GM12878 (cell line): ENCODE results near the gene MRPL36. TPM values are rescaled to one million over a fixed set of nuclear protein-coding genes. Genes with fewer than 3 reads are reported as not detected.

ENCODE experiments used
- ATAC-seq: fragments of 200-7000 bp; cut with Tn5 transposase; 3 replicates; pipeline ENCODE4 v1.9.1; 2020; ENCODE audit warnings: mild to moderate bottlenecking, moderate library complexity
- BruUV-seq: library from RNA; stranded (reverse); fragments of 400-500 nt; replicated peaks from 2 replicates; lab custom pipeline; 2021; lab: Mats Ljungman, UMichigan
- CTCF ChIA-PET: fragments of 300-600 bp; sonication (Branson Sonifier 250); formaldehyde crosslinking; extraction: SDS; loops from one replicate; lab custom pipeline; 2021; ENCODE audit warnings: inconsistent platforms; lab: Yijun Ruan, JAX
- POLR2A ChIA-PET: fragments of 350-600 bp; formaldehyde crosslinking; extraction: SDS; loops from one replicate; lab custom pipeline; 2021; ENCODE audit warnings: inconsistent platforms; lab: Charles Lee
- RAD21 ChIA-PET: fragments of 300-600 bp; sonication (Branson Sonifier 250); formaldehyde crosslinking; loops from one replicate; lab custom pipeline; 2023; ENCODE audit warnings: antibody characterized with exemption; ENCODE audit not compliant: unreplicated experiment; lab: Charles Lee
- SMC1A ChIA-PET: fragments of 300-600 bp; sonication (Branson Sonifier 250); formaldehyde crosslinking; loops from one replicate; lab custom pipeline; 2023; ENCODE audit not compliant: unreplicated experiment, uncharacterized antibody; lab: Charles Lee
- DNase-seq: peaks from one replicate; pipeline ENCODE4 v3.0.0-alpha.2; 2011; ENCODE audit warnings: low read depth, low spot score
- FAIRE-seq: peaks from 3 replicates; lab custom pipeline; 2011; peaks lifted over from hg19 to GRCh38; lab: Jason Lieb, UNC
- H2AFZ ChIP-seq: 2 replicates; pipeline ENCODE4 v1.6.0; 2011; ENCODE audit warnings: low read depth, low read length, control low read depth; ENCODE audit not compliant: control insufficient read depth
- H3K27ac ChIP-seq: 2 replicates; pipeline ENCODE4 v1.5.1; 2011; ENCODE audit warnings: control low read depth; ENCODE audit not compliant: control insufficient read depth, insufficient read depth
- H3K27me3 ChIP-seq, 2 experiments: replicated peaks in 1 of 2; 2 replicates each; pipeline versions ENCODE4 v1.6.0 to v1.6.1; 2011; ENCODE audit warnings: low read length in 1 of 2; ENCODE audit not compliant: control insufficient read depth in 2 of 2, insufficient read depth in 2 of 2
- H3K36me3 ChIP-seq, 2 experiments: 2 replicates each; pipeline ENCODE4 v1.5.1; 2011; ENCODE audit warnings: low read length in 1 of 2; ENCODE audit not compliant: control insufficient read depth in 2 of 2, insufficient read depth in 2 of 2
- H3K4me1 ChIP-seq: 2 replicates; pipeline ENCODE4 v1.6.1; 2011; ENCODE audit warnings: mild to moderate bottlenecking, low read length, moderate library complexity, mixed read lengths; ENCODE audit not compliant: control insufficient read depth, insufficient read depth
- H3K4me2 ChIP-seq: 2 replicates; pipeline ENCODE4 v1.6.0; 2011; ENCODE audit warnings: control low read depth; ENCODE audit not compliant: control insufficient read depth, insufficient read depth
- H3K4me3 ChIP-seq: fragments of 200-600 bp; sonication (generic); 2 replicates; pipeline ENCODE4 v1.5.1; 2016
- H3K79me2 ChIP-seq: 2 replicates; pipeline ENCODE4 v1.6.0; 2011; ENCODE audit warnings: low read length; ENCODE audit not compliant: control insufficient read depth, insufficient read depth
- H3K9ac ChIP-seq: 2 replicates; pipeline ENCODE4 v1.8.0; 2011; ENCODE audit warnings: low read length, control low read depth, mixed read lengths; ENCODE audit not compliant: control insufficient read depth, insufficient read depth
- H3K9me3 ChIP-seq: replicated peaks from 3 replicates; pipeline ENCODE4 v1.5.1; 2011; ENCODE audit warnings: mild to moderate bottlenecking, low read length; ENCODE audit not compliant: control insufficient read depth, insufficient read depth
- H4K20me1 ChIP-seq: 2 replicates; pipeline ENCODE4 v1.6.0; 2011; ENCODE audit not compliant: control insufficient read depth, insufficient read depth
- BRCA1 ChIP-seq: IDR thresholded peaks from 2 replicates; pipeline ENCODE4 v1.6.1; 2011; ENCODE audit warnings: low read depth, low read length, improper control_type of control experiment
- CBX3 ChIP-seq: fragments of 200-600 bp; sonication (generic); IDR thresholded peaks from 2 replicates; pipeline ENCODE4 v1.6.1; 2016; ENCODE audit warnings: low read depth, borderline replicate concordance
- EED ChIP-seq: sonication (generic); IDR thresholded peaks from 2 replicates; pipeline ENCODE4 v1.6.1; 2016; ENCODE audit warnings: antibody characterized with exemption, low read depth
- KDM1A ChIP-seq: fragments of 200-600 bp; sonication (generic); IDR thresholded peaks from 2 replicates; pipeline ENCODE4 v1.6.1; 2016; ENCODE audit warnings: borderline replicate concordance
- MEF2A ChIP-seq: IDR thresholded peaks from 2 replicates; pipeline ENCODE4 v1.6.1; 2011; ENCODE audit warnings: low read depth, mild to moderate bottlenecking, low read length, moderate library complexity; ENCODE audit not compliant: insufficient read depth
- MYC ChIP-seq: IDR thresholded peaks from 2 replicates; pipeline ENCODE4 v1.6.1; 2011; ENCODE audit warnings: mild to moderate bottlenecking, low read length, moderate library complexity, inconsistent platforms; ENCODE audit not compliant: insufficient read depth, insufficient replicate concordance, insufficient read length, severe bottlenecking
- NBN ChIP-seq: fragments of 450-650 bp; IDR thresholded peaks from 2 replicates; pipeline ENCODE4 v1.6.1; 2016
- NFIC ChIP-seq: IDR thresholded peaks from 2 replicates; pipeline ENCODE4 v1.6.1; 2012; ENCODE audit warnings: low read depth, mild to moderate bottlenecking, inconsistent platforms, low read length, moderate library complexity
- POLR2A ChIP-seq: IDR thresholded peaks from 2 replicates; pipeline ENCODE4 v1.6.1; 2011; ENCODE audit warnings: low read depth, mild to moderate bottlenecking, low read length
- RB1 ChIP-seq: fragments of 450-650 bp; formaldehyde crosslinking; IDR thresholded peaks from 2 replicates; pipeline ENCODE4 v1.6.1; 2017; ENCODE audit warnings: mild to moderate bottlenecking, borderline replicate concordance
- ZNF207 ChIP-seq: fragments of 450-650 bp; IDR thresholded peaks from 2 replicates; pipeline ENCODE4 v1.6.1; 2014; ENCODE audit warnings: antibody characterized with exemption, mild to moderate bottlenecking, borderline replicate concordance
- ZNF24 ChIP-seq: fragments of 450-650 bp; IDR thresholded peaks from 2 replicates; pipeline ENCODE4 v1.6.1; 2017; ENCODE audit warnings: antibody characterized with exemption, mild to moderate bottlenecking
- WGBS: methylation state at CpG from one replicate; pipeline ENCODE4 v1.1.6; 2016; ENCODE audit warnings: low lambda C conversion rate; ENCODE audit not compliant: insufficient replicate concordance, insufficient coverage; ENCODE audit errors: missing lambda C conversion rate; 5-methylcytosine and 5-hydroxymethylcytosine counted together
- in situ Hi-C: fragments of 300-500 bp; cut with MboI; formaldehyde crosslinking; loops from 9 replicates; pipeline ENCODE4 v1.14.3; 2018; ENCODE audit warnings: mixed read lengths
- intact Hi-C: fragments of 100-400 bp; cut with micrococcal nuclease; formaldehyde crosslinking; loops from one replicate; pipeline ENCODE4 v1.14.2; 2022; ENCODE audit not compliant: unreplicated experiment
- polyA plus RNA-seq, 11 experiments: library from polyadenylated mRNA; depleted of rRNA in 4 of 11; unstranded in 6 of 11; stranded (reverse) in 5 of 11; fragments of >200 nt; fragmentation: Nextera tagmentation in 4 of 11; fragmentation: Illumina TruSeq in 1 of 11; extraction: Ambion mirVana in 4 of 11; extraction: Trizol in 1 of 11; gene quantifications; 1 replicate in 1 of 11; 2 replicates in 10 of 11; pipeline versions ENCODE4 v1.2.1 to v1.2.3, GENCODE V29; 2011 to 2016; ENCODE audit warnings: inconsistent platforms in 2 of 11, missing spikeins in 2 of 11, low read depth in 1 of 11
- total RNA-seq, 4 experiments: library from RNA; depleted of rRNA in 3 of 4; stranded (reverse); fragments of >200 nt in 3 of 4; fragmentation: Illumina TruSeq in 1 of 4; extraction: Trizol in 1 of 4; gene quantifications; 2 replicates each; pipeline versions ENCODE4 v1.2.1 to v1.2.3, GENCODE V29; 2013 to 2021
- TF ChIP-seq, protein P1 (sequence below): fragments of 450-650 bp; IDR thresholded peaks from 2 replicates; pipeline ENCODE4 v1.6.1; 2017; ENCODE audit warnings: borderline replicate concordance
- TF ChIP-seq, protein P2 (sequence below): IDR thresholded peaks from 2 replicates; pipeline ENCODE4 v1.6.1; 2011; ENCODE audit warnings: borderline replicate concordance, low read depth, mild to moderate bottlenecking, moderate library complexity, mixed read lengths, low read length; ENCODE audit not compliant: insufficient read depth; ENCODE audit errors: extremely low read length
- TF ChIP-seq, protein P3 (sequence below): fragments of 450-650 bp; IDR thresholded peaks from 2 replicates; pipeline ENCODE4 v1.6.1; 2017; ENCODE audit warnings: low read depth, mild to moderate bottlenecking, moderate library complexity
- TF ChIP-seq, protein P4 (sequence below): IDR thresholded peaks from 2 replicates; pipeline ENCODE4 v1.6.1; 2012; ENCODE audit warnings: low read depth, low read length, improper control_type of control experiment

MRPL36 gene
- total and polyA plus RNA-seq, 10 of the 15 experiments (the other 5 are each of a cell fraction or from before 2014, with no cell fraction given), result 89.2 to 559 (median 152) TPM

DNA sequence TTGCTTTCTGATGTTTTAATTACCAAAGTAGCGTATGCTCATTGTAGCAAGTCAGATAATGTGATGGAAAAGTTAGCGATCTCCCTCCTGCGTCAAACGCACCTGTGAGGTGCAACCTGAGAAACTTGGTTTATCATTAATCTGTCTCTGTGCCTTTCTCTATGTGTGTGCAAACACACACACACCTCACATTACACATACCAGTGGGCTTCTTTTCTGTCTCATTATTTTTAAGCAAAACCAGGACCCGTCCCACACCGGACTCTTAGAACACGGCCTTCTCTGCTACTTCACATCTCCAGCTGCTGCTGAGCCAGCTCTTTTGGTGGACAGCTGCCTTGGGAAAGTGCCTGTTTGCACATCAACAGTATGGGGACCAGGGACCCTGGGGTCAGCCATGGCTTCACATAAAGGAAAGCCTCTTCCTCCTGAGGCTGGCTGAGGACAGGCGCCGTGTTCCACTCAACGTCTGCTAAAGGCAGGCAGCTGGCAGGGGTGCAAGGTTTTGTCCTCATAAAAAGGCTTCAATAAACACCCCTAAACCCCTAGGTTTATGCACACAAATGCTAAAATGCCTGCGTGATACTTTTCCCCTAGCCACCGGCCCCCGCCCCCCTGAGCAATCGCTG is 44.2 kb downstream of the MRPL36 start:
- Histone ChIP-seq H3K79me2 (no peaks in the 10 kb centered on the region), H3K36me3 (no peaks in the 10 kb centered on the region), H3K4me2 (no peak overlapping the region), H3K4me1 (no peaks in the 10 kb centered on the region), H3K9ac (no peak overlapping the region), H3K9me3 (no peaks in the 10 kb centered on the region; the same call in 1 of the 3 replicates), H3K27ac (no peak overlapping the region), H4K20me1 (no peaks in the 10 kb centered on the region), H3K27me3 (no peaks in the 10 kb centered on the region; a peak in 2 of 4 replicates), H2AFZ (no peak overlapping the region), H3K4me3 (no peak overlapping the region)
- no peak for DNase-seq
- TF ChIP-seq, protein P1, sequence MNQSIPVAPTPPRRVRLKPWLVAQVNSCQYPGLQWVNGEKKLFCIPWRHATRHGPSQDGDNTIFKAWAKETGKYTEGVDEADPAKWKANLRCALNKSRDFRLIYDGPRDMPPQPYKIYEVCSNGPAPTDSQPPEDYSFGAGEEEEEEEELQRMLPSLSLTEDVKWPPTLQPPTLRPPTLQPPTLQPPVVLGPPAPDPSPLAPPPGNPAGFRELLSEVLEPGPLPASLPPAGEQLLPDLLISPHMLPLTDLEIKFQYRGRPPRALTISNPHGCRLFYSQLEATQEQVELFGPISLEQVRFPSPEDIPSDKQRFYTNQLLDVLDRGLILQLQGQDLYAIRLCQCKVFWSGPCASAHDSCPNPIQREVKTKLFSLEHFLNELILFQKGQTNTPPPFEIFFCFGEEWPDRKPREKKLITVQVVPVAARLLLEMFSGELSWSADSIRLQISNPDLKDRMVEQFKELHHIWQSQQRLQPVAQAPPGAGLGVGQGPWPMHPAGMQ, result no peak
- TF ChIP-seq BRCA1 (no peak), KDM1A (no peak), EED (no peak), CBX3 (no peak), NBN (no peak), MEF2A (no peak), ZNF24 (no peak), ZNF207 (no peak), RB1 (no peak), POLR2A (no peak), MYC (no peak), NFIC (no peak)
- TF ChIP-seq, protein P2, sequence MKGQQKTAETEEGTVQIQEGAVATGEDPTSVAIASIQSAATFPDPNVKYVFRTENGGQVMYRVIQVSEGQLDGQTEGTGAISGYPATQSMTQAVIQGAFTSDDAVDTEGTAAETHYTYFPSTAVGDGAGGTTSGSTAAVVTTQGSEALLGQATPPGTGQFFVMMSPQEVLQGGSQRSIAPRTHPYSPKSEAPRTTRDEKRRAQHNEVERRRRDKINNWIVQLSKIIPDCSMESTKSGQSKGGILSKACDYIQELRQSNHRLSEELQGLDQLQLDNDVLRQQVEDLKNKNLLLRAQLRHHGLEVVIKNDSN, result no peak
- TF ChIP-seq, protein P3, sequence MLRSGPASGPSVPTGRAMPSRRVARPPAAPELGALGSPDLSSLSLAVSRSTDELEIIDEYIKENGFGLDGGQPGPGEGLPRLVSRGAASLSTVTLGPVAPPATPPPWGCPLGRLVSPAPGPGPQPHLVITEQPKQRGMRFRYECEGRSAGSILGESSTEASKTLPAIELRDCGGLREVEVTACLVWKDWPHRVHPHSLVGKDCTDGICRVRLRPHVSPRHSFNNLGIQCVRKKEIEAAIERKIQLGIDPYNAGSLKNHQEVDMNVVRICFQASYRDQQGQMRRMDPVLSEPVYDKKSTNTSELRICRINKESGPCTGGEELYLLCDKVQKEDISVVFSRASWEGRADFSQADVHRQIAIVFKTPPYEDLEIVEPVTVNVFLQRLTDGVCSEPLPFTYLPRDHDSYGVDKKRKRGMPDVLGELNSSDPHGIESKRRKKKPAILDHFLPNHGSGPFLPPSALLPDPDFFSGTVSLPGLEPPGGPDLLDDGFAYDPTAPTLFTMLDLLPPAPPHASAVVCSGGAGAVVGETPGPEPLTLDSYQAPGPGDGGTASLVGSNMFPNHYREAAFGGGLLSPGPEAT, result no peak
- TF ChIP-seq, protein P4, sequence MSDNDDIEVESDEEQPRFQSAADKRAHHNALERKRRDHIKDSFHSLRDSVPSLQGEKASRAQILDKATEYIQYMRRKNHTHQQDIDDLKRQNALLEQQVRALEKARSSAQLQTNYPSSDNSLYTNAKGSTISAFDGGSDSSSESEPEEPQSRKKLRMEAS, result no peak
- in situ Hi-C loops, result no loop called here
- ChIA-PET CTCF (no interaction called here), POLR2A (no interaction called here), RAD21 (no interaction called here), SMC1A (no interaction called here)
- FAIRE-seq, result no peak
- BruUV-seq, result no TSS peak
- intact Hi-C loops, result no loop called here
- 66% methylated on average over 14 of the region's 14 CpGs for WGBS
- ATAC-seq, result no peak
